ENCODE data around the gene CFHR2.

DNA sequence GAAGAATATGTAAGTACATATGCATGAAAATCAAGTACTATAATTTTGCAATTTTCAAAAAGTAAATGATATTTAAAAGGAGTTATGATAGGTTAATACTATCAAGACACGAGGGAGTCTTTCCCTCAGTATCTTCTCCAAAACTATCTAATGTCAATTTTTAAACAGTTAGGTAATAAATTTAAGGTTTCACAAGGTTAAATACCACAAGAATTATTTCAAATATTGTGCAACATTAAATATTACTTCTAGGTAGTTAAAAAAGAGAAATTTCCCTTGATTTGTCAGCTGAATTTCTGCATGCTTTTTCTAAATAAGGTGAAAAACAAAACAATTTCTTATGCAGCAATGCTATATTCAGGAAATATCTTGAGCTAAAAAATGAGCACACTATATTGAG lies 37.3 kb downstream of the CFHR2 start:
- TF ChIP-seq, protein P1, sequence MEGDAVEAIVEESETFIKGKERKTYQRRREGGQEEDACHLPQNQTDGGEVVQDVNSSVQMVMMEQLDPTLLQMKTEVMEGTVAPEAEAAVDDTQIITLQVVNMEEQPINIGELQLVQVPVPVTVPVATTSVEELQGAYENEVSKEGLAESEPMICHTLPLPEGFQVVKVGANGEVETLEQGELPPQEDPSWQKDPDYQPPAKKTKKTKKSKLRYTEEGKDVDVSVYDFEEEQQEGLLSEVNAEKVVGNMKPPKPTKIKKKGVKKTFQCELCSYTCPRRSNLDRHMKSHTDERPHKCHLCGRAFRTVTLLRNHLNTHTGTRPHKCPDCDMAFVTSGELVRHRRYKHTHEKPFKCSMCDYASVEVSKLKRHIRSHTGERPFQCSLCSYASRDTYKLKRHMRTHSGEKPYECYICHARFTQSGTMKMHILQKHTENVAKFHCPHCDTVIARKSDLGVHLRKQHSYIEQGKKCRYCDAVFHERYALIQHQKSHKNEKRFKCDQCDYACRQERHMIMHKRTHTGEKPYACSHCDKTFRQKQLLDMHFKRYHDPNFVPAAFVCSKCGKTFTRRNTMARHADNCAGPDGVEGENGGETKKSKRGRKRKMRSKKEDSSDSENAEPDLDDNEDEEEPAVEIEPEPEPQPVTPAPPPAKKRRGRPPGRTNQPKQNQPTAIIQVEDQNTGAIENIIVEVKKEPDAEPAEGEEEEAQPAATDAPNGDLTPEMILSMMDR (IDR thresholded peaks at IDR 0.05; ENCODE audit: low read depth, low read length) = no peak
- TF ChIP-seq POLR2A (IDR thresholded peaks at IDR 0.05; ENCODE audit: extremely low read depth, insufficient read length) = no peak

All from NB4 (cell line).